HG02852 (cell line): ENCODE results near the gene SLC30A2.
"Not testable (repeated sequence)": the region's sequence is repeated elsewhere in the genome, so short reads cannot be mapped to it uniquely, and the experiment has no call there.

ENCODE experiments used
- ATAC-seq: cut with Tn5 transposase; IDR thresholded peaks from one replicate; pipeline ENCODE4 v1.9.1; 2021; ENCODE audit warnings: mild to moderate bottlenecking, moderate library complexity; ENCODE audit not compliant: unreplicated experiment

Gene SLC30A2

GRCh38 chr1:26045722-26046245, at the start of gene SLC30A2:
Gene SLC30A2, minus strand, starts transcription at chr1:26046118. Its CDS starts 222 bp downstream, at chr1:26045896.
- ATAC-seq, result no peak

GRCh38 chr1:26094677-26095383, 48.9 kb upstream of the SLC30A2 start:
- no peak for ATAC-seq

GRCh38 chr1:26094076-26094669, 48.3 kb upstream of the SLC30A2 start:
- no peak for ATAC-seq

GRCh38 chr1:26093569-26093968, 47.7 kb upstream of the SLC30A2 start:
- not testable (repeated sequence) for ATAC-seq

- no peak for ATAC-seq
Observed at GRCh38 chr1:26092422-26092821, 46.5 kb upstream of the SLC30A2 start.

- ATAC-seq, result no peak
Observed at GRCh38 chr1:26090893-26091292, 45.0 kb upstream of the SLC30A2 start.

GRCh38 chr1:26089125-26089524, 43.2 kb upstream of the SLC30A2 start:
- no peak for ATAC-seq

GRCh38 chr1:26084844-26085243, 38.9 kb upstream of the SLC30A2 start:
- no peak for ATAC-seq

GRCh38 chr1:26084091-26084561, 38.2 kb upstream of the SLC30A2 start:
- no peak for ATAC-seq

GRCh38 chr1:26083208-26083607, 37.3 kb upstream of the SLC30A2 start:
- ATAC-seq, result no peak

GRCh38 chr1:26082020-26082350, 36.1 kb upstream of the SLC30A2 start:
- no peak for ATAC-seq

GRCh38 chr1:26081267-26082019, 35.5 kb upstream of the SLC30A2 start:
- no peak for ATAC-seq

GRCh38 chr1:26079960-26080814, 34.3 kb upstream of the SLC30A2 start:
- ATAC-seq, result no peak

- ATAC-seq, result no peak
Observed at GRCh38 chr1:26079178-26079563, 33.3 kb upstream of the SLC30A2 start.

- no peak for ATAC-seq
Observed at GRCh38 chr1:26078286-26079177, 32.6 kb upstream of the SLC30A2 start.

- no peak for ATAC-seq
Observed at GRCh38 chr1:26077524-26077923, 31.6 kb upstream of the SLC30A2 start.

GRCh38 chr1:26075421-26076144, 29.7 kb upstream of the SLC30A2 start:
- ATAC-seq, result no peak

GRCh38 chr1:26072305-26072704, 26.4 kb upstream of the SLC30A2 start:
- ATAC-seq, result no peak

- no peak for ATAC-seq
Observed at GRCh38 chr1:26070963-26071342, 25.0 kb upstream of the SLC30A2 start.
